ENCODE measurements around the gene PPP1R14B.

PPP1R14B gene

DNA sequence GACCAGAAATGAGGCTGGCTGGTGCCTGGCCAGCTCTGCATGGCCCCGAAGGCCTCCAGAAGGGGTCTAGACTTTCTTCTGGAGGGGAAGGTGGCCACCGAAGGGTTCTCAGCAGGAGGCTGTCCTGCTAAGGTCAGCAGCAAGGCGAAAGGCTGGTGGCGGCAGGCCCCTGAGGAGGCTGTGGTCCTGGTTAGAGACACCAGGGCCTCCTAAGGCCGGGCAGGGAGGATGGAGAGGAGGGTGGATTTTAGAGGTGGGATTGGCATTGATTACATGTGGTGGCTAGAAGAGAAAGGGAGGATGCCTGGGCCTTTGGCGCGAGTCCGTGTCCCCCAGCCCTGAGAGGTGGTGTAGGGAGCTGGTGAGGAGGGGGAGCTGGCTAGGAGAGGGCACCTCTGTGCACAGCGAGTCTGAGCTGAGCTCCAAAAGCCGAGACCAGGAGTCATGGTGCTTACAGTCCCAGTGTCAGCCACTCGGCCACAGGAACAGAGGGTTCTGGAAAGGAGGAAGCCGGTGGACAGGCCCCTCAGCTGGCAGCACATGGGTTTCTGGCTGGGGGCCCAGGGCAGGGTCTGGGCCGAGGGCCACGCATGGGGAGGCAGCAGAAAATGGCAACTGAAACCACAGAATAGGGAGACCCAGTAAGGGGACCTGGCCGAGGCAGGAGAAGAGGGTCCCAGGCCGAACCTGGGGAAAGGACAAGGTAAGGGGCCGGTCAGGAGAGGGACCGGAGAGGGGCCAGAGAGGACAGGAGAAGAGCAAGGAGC lies 37.8 kb downstream of the PPP1R14B start:
- TF ChIP-seq RAD21 (IDR thresholded peaks at IDR 0.05; ENCODE audit: low read depth) = no peak
- TF ChIP-seq CEBPB (IDR thresholded peaks at IDR 0.05) = no peak
- TF ChIP-seq, protein P1, sequence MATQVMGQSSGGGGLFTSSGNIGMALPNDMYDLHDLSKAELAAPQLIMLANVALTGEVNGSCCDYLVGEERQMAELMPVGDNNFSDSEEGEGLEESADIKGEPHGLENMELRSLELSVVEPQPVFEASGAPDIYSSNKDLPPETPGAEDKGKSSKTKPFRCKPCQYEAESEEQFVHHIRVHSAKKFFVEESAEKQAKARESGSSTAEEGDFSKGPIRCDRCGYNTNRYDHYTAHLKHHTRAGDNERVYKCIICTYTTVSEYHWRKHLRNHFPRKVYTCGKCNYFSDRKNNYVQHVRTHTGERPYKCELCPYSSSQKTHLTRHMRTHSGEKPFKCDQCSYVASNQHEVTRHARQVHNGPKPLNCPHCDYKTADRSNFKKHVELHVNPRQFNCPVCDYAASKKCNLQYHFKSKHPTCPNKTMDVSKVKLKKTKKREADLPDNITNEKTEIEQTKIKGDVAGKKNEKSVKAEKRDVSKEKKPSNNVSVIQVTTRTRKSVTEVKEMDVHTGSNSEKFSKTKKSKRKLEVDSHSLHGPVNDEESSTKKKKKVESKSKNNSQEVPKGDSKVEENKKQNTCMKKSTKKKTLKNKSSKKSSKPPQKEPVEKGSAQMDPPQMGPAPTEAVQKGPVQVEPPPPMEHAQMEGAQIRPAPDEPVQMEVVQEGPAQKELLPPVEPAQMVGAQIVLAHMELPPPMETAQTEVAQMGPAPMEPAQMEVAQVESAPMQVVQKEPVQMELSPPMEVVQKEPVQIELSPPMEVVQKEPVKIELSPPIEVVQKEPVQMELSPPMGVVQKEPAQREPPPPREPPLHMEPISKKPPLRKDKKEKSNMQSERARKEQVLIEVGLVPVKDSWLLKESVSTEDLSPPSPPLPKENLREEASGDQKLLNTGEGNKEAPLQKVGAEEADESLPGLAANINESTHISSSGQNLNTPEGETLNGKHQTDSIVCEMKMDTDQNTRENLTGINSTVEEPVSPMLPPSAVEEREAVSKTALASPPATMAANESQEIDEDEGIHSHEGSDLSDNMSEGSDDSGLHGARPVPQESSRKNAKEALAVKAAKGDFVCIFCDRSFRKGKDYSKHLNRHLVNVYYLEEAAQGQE (IDR thresholded peaks at IDR 0.05; ENCODE audit: low read depth) = no peak
- TF ChIP-seq ZBTB7A (IDR thresholded peaks at IDR 0.05; ENCODE audit: low read depth) = no peak
- no peak for TF ChIP-seq TCF12 (IDR thresholded peaks at IDR 0.05; ENCODE audit: low read depth)
- no peak for TF ChIP-seq TAF1 (IDR thresholded peaks at IDR 0.05; ENCODE audit: low read depth)
- TF ChIP-seq TEAD4 (IDR thresholded peaks at IDR 0.05) = no peak
- no peak for TF ChIP-seq NFIC (IDR thresholded peaks at IDR 0.05)
- TF ChIP-seq YY1 (IDR thresholded peaks at IDR 0.05; ENCODE audit: low read depth) = no peak
- no peak for TF ChIP-seq FOXM1 (IDR thresholded peaks at IDR 0.05; ENCODE audit: borderline replicate concordance, low read depth)
- TF ChIP-seq, protein P2, sequence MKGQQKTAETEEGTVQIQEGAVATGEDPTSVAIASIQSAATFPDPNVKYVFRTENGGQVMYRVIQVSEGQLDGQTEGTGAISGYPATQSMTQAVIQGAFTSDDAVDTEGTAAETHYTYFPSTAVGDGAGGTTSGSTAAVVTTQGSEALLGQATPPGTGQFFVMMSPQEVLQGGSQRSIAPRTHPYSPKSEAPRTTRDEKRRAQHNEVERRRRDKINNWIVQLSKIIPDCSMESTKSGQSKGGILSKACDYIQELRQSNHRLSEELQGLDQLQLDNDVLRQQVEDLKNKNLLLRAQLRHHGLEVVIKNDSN (IDR thresholded peaks at IDR 0.05) = no peak
- TF ChIP-seq, protein P3, sequence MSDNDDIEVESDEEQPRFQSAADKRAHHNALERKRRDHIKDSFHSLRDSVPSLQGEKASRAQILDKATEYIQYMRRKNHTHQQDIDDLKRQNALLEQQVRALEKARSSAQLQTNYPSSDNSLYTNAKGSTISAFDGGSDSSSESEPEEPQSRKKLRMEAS (IDR thresholded peaks at IDR 0.05) = no peak
- TF ChIP-seq EGR1 (IDR thresholded peaks at IDR 0.05) = no peak
- TF ChIP-seq EP300 (IDR thresholded peaks at IDR 0.05; ENCODE audit: borderline replicate concordance) = no peak
- no peak for TF ChIP-seq CREB1 (IDR thresholded peaks at IDR 0.05; ENCODE audit: low read depth)

DNA sequence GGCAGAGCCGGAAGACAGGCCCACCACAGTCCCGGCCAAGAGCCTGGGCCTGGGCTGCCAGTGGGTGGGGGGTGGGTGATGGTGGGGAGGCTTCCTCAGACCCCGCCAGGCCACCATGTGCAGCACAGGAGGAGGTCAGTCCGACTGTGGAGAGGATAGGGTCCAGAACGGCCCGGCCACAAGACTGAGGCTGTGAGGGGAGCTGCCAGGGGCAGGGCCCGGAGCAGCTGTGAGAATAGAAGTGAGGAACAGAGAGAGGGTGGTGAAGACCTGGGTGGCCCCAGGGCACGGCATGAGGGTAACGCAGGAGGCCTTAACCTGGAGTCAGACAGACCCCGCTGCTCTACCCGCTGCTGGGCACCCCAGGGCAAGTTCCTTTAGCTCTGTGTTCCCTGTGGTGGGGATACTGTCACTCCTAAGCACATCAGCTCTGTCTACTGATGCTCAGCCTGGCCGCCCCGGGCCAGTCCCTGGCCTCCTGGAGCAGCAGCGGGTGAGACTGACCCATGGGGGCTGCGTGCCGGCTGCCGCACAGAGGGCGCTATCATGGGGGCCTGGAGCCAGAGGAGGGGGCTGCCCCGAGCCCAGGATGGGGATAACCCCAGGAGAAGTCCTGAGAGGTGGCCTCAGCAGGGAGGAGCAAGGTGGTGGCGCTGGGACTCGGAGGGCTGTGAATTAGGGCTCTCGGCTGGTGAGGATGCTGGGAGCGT lies 38.5 kb downstream of the PPP1R14B start:
- no peak for TF ChIP-seq CEBPB (IDR thresholded peaks at IDR 0.05)
- TF ChIP-seq, protein P2 (IDR thresholded peaks at IDR 0.05) = no peak
- TF ChIP-seq ZBTB7A (IDR thresholded peaks at IDR 0.05; ENCODE audit: low read depth) = no peak
- TF ChIP-seq, protein P3 (IDR thresholded peaks at IDR 0.05) = no peak
- no peak for TF ChIP-seq TAF1 (IDR thresholded peaks at IDR 0.05; ENCODE audit: low read depth)
- no peak for TF ChIP-seq RAD21 (IDR thresholded peaks at IDR 0.05; ENCODE audit: low read depth)
- TF ChIP-seq, protein P1 (IDR thresholded peaks at IDR 0.05; ENCODE audit: low read depth) = no peak
- TF ChIP-seq CREB1 (IDR thresholded peaks at IDR 0.05; ENCODE audit: low read depth) = no peak
- no peak for TF ChIP-seq NFIC (IDR thresholded peaks at IDR 0.05)
- TF ChIP-seq FOXM1 (IDR thresholded peaks at IDR 0.05; ENCODE audit: borderline replicate concordance, low read depth) = no peak
- TF ChIP-seq TEAD4 (IDR thresholded peaks at IDR 0.05) = no peak
- TF ChIP-seq TCF12 (IDR thresholded peaks at IDR 0.05; ENCODE audit: low read depth) = no peak
- no peak for TF ChIP-seq EGR1 (IDR thresholded peaks at IDR 0.05)

DNA sequence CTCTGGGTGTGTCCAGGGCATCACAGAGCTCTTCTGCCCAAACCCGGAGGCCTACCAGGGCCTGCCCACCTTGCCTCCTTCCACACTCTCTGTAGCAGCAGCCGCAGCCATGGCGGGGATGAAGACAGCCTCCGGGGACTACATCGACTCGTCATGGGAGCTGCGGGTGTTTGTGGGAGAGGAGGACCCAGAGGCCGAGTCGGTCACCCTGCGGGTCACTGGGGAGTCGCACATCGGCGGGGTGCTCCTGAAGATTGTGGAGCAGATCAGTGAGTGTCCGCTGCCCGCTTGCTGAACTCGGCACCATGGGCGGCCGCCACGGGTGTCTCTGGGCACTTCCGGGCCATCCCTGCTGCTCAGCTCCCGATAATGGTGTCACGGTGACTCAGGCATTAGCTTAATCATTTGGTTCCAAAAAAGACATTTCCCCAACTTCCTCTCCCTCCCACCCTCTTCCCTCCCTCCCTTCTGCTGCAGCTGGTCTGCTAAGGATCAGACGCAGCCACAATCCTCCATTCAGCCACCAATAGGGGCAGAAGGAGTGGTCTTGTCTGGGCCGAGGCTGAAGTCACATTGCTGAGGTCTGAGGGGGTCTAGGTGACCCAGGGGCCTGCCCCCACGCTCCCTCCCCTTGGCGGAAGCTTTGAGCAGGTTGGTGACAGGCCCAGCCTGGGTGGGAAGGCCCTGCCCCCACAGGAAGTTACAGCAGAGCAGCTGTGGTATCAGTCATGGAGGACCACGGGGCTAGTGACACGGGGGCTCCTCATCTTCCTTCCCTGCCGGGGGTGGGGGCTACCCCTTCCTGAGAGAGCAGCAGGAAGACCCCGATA lies 39.3 kb downstream of the PPP1R14B start:
- no peak for TF ChIP-seq CREB1 (IDR thresholded peaks at IDR 0.05; ENCODE audit: low read depth)
- no peak for TF ChIP-seq TAF1 (IDR thresholded peaks at IDR 0.05; ENCODE audit: low read depth)
- TF ChIP-seq EP300 (IDR thresholded peaks at IDR 0.05; ENCODE audit: borderline replicate concordance) = no peak
- TF ChIP-seq NFIC (IDR thresholded peaks at IDR 0.05) = no peak
- TF ChIP-seq FOXM1 (IDR thresholded peaks at IDR 0.05; ENCODE audit: borderline replicate concordance, low read depth) = no peak
- TF ChIP-seq, protein P2 (IDR thresholded peaks at IDR 0.05) = no peak
- no peak for TF ChIP-seq TEAD4 (IDR thresholded peaks at IDR 0.05)
- TF ChIP-seq, protein P3 (IDR thresholded peaks at IDR 0.05) = no peak
- TF ChIP-seq TCF12 (IDR thresholded peaks at IDR 0.05; ENCODE audit: low read depth) = no peak
- TF ChIP-seq CEBPB (IDR thresholded peaks at IDR 0.05) = no peak
- no peak for TF ChIP-seq YY1 (IDR thresholded peaks at IDR 0.05; ENCODE audit: low read depth)
- no peak for TF ChIP-seq ZBTB7A (IDR thresholded peaks at IDR 0.05; ENCODE audit: low read depth)

Measured in Ishikawa (cell line).